Kidney (tissue), 14 donors: ENCODE measurements around the gene USP36. TPM values are rescaled to one million over a fixed set of nuclear protein-coding genes. Genes with fewer than 3 reads are reported as not detected.
A peak's percentile ranks its signal among the peaks of the same experiment; 100 is the strongest.

Experiments used
- DNase-seq, 5 donors: peaks; one replicate each; pipeline ENCODE4 v3.0.0-alpha.2; 2013 to 2020
- FAIRE-seq: peaks from 2 replicates; lab custom pipeline; 2012; peaks lifted over from hg19 to GRCh38; lab: Jason Lieb, UNC
- H3K27ac ChIP-seq, 2 donors: one replicate each; pipeline ENCODE4 v1.7.0; 2013; ENCODE audit warnings: low read depth in 2 of 2, low read length in 2 of 2, inconsistent platforms in 1 of 2
- H3K27me3 ChIP-seq: one replicate; pipeline ENCODE4 v1.7.1; 2013; ENCODE audit warnings: low read length, inconsistent platforms; ENCODE audit not compliant: control insufficient read depth, insufficient read depth
- H3K36me3 ChIP-seq, 3 donors: one replicate each; pipeline versions ENCODE4 v1.7.0 to v1.7.1; 2013; ENCODE audit warnings: low read length in 3 of 3, control low read depth in 1 of 3, inconsistent platforms in 1 of 3; ENCODE audit not compliant: insufficient read depth in 3 of 3, control insufficient read depth in 2 of 3
- H3K4me1 ChIP-seq, 3 donors: one replicate each; pipeline versions ENCODE4 v1.7.0 to v1.7.1; 2013; ENCODE audit warnings: low read length in 3 of 3, inconsistent platforms in 1 of 3, low read depth in 1 of 3; ENCODE audit not compliant: control insufficient read depth in 2 of 3, insufficient read depth in 2 of 3
- H3K4me3 ChIP-seq, 3 donors: one replicate each; pipeline versions ENCODE4 v1.7.0 to v1.8.1; 2013; ENCODE audit warnings: low read length in 3 of 3, control low read depth in 1 of 3, inconsistent platforms in 1 of 3
- H3K9ac ChIP-seq, 3 donors: one replicate each; pipeline versions ENCODE4 v1.7.0 to v1.7.1; 2013; ENCODE audit warnings: low read length in 3 of 3, control low read depth in 1 of 3, inconsistent platforms in 1 of 3
- H3K9me3 ChIP-seq, 3 donors: one replicate each; pipeline versions ENCODE4 v1.7.0 to v1.7.1; 2013; ENCODE audit warnings: low read length in 3 of 3, control low read depth in 1 of 3, inconsistent platforms in 1 of 3; ENCODE audit not compliant: control insufficient read depth in 2 of 3, insufficient read depth in 1 of 3
- intact Hi-C: fragments of 100-400 bp; cut with DNase I; formaldehyde crosslinking; loops from one replicate; pipeline ENCODE4 v1.11.1; 2022
- polyA plus RNA-seq: library from polyadenylated mRNA; stranded (reverse); fragments of 350-450 nt; fragmentation: Illumina TruSeq; extraction: RNeasy Lipid Tissue Mini Kit (QIAGEN cat#74804); gene quantifications from one replicate; pipeline ENCODE4 v1.2.3, GENCODE V29; 2014; ENCODE audit warnings: low read depth, low replicate concordance; ENCODE audit not compliant: insufficient read depth
- total RNA-seq: library from RNA; stranded (reverse); fragmentation: NEBNext Ultra II Directional; extraction: Animal tissue kit (Norgen Biotek cat#: 25700); gene quantifications from one replicate; pipeline ENCODE4 v1.2.1, GENCODE V29; 2021
- TF ChIP-seq, protein P1 (sequence below): IDR thresholded peaks from 3 replicates; pipeline ENCODE4 v1.5.1; 2012; ENCODE audit warnings: mild to moderate bottlenecking, moderate library complexity, borderline replicate concordance; ENCODE audit not compliant: insufficient read depth; ENCODE audit errors: extremely low read depth
- donor health status: control.
- donor health status: control.
- donor health status: control.
- donor health status: control.
- donor health status: control.
- donor health status: DM: yes; HTN: yes; CAD: no.
- donor health status: Normal renal cell carcinoma (clear cell type).

Gene USP36
- total and polyA plus RNA-seq, 2 donors from 2014 or later = 17.0 to 66.2 TPM

- FAIRE-seq (no peak), DNase-seq (peak in 1 of 5 donors; percentile 72)
- no peak overlapping the region for H3K4me3 ChIP-seq
- no peak overlapping the region for H3K9ac ChIP-seq
- H3K4me1 ChIP-seq = no peaks in the 10 kb centered on the region
- H3K27me3 ChIP-seq = no peaks in the 10 kb centered on the region
- intact Hi-C loops = no loop called here
- TF ChIP-seq, protein P1, sequence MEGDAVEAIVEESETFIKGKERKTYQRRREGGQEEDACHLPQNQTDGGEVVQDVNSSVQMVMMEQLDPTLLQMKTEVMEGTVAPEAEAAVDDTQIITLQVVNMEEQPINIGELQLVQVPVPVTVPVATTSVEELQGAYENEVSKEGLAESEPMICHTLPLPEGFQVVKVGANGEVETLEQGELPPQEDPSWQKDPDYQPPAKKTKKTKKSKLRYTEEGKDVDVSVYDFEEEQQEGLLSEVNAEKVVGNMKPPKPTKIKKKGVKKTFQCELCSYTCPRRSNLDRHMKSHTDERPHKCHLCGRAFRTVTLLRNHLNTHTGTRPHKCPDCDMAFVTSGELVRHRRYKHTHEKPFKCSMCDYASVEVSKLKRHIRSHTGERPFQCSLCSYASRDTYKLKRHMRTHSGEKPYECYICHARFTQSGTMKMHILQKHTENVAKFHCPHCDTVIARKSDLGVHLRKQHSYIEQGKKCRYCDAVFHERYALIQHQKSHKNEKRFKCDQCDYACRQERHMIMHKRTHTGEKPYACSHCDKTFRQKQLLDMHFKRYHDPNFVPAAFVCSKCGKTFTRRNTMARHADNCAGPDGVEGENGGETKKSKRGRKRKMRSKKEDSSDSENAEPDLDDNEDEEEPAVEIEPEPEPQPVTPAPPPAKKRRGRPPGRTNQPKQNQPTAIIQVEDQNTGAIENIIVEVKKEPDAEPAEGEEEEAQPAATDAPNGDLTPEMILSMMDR = no peak
- H3K36me3 ChIP-seq = peaks cover 2 to 46% (median 35%) of the 10 kb centered on the region in 3 donors
- H3K27ac ChIP-seq = peak overlapping the region in 1 of 2 donors; percentile 17
- H3K9me3 ChIP-seq = no peaks in the 10 kb centered on the region
Observed at GRCh38 chr17:78800132-78800931, 40.3 kb downstream of the USP36 start.

GRCh38 chr17:78798695-78799559, 41.7 kb downstream of the USP36 start:
- Histone ChIP-seq H3K27me3 (no peaks in the 10 kb centered on the region), H3K4me1 (no peaks in the 10 kb centered on the region), H3K9me3 (no peaks in the 10 kb centered on the region), H3K9ac (no peak overlapping the region), H3K36me3 (peaks cover 2 to 51% (median 33%) of the 10 kb centered on the region in 3 donors), H3K4me3 (no peak overlapping the region), H3K27ac (no peak overlapping the region)
- FAIRE-seq (no peak), DNase-seq (peak in 1 of 5 donors; percentile 69)
- TF ChIP-seq, protein P1 = peak; percentile 27
- intact Hi-C loops = no loop called here

GRCh38 chr17:78797691-78798585, 42.7 kb downstream of the USP36 start:
- intact Hi-C loops = no loop called here
- no peak overlapping the region for H3K9ac ChIP-seq
- H3K27ac ChIP-seq = no peak overlapping the region
- no peaks in the 10 kb centered on the region for H3K4me1 ChIP-seq
- TF ChIP-seq, protein P1 = no peak
- H3K4me3 ChIP-seq = no peak overlapping the region
- no peaks in the 10 kb centered on the region for H3K9me3 ChIP-seq
- peaks cover 2 to 54% (median 35%) of the 10 kb centered on the region in 3 donors for H3K36me3 ChIP-seq
- no peaks in the 10 kb centered on the region for H3K27me3 ChIP-seq
- DNase-seq (peak in 1 of 5 donors; percentile 58), FAIRE-seq (no peak)
